Uterus (tissue), 2 donors: Measurements from ENCODE around the gene NAA15.

ENCODE experiments used
- POLR2A ChIP-seq, 2 donors: fragments of 450-650 bp; IDR thresholded peaks; one replicate each; pipeline ENCODE4 v1.6.1; 2016; ENCODE audit warnings: antibody characterized with exemption in 2 of 2, mild to moderate bottlenecking in 1 of 2, moderate library complexity in 1 of 2
- TF ChIP-seq, protein P1 (sequence below), 4 experiments: fragments of 200-600 bp in 2 of 4; fragments of 450-650 bp in 2 of 4; sonication (generic) in 2 of 4; IDR thresholded peaks; one replicate each; pipeline ENCODE4 v1.5.1; 2016 to 2019; ENCODE audit warnings: antibody characterized with exemption in 4 of 4, mild to moderate bottlenecking in 2 of 4, moderate library complexity in 1 of 4

DNA sequence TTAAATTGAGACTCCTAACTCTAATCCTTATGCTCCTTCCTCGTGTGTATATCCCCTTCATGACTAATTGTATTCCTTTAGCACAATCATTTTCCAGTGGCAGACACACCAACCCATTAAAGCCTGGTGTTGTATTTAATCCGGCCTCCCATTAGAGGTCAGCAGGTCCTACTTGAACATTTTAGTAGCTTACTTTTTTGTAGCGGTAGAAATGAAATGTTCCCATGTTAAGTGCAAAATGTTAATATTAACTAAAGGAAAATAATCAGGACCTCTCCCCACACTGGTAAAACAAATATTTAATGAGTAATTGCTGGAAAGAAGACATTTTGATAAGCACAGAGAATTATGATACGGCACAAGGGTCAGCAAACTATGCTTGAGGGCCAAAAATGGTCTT, 156.0 kb downstream of the NAA15 start:
- TF ChIP-seq, protein P1, sequence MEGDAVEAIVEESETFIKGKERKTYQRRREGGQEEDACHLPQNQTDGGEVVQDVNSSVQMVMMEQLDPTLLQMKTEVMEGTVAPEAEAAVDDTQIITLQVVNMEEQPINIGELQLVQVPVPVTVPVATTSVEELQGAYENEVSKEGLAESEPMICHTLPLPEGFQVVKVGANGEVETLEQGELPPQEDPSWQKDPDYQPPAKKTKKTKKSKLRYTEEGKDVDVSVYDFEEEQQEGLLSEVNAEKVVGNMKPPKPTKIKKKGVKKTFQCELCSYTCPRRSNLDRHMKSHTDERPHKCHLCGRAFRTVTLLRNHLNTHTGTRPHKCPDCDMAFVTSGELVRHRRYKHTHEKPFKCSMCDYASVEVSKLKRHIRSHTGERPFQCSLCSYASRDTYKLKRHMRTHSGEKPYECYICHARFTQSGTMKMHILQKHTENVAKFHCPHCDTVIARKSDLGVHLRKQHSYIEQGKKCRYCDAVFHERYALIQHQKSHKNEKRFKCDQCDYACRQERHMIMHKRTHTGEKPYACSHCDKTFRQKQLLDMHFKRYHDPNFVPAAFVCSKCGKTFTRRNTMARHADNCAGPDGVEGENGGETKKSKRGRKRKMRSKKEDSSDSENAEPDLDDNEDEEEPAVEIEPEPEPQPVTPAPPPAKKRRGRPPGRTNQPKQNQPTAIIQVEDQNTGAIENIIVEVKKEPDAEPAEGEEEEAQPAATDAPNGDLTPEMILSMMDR (IDR thresholded peaks at IDR 0.05): no peak
- TF ChIP-seq POLR2A (IDR thresholded peaks at IDR 0.05): no peak
